ENCODE results near the gene KCNA3.

- TF ChIP-seq CTCF (conservative IDR thresholded peaks at IDR 0.05; ENCODE audit: low read depth, low read length), result no peak
- no peak for TF ChIP-seq POLR2A (IDR thresholded peaks at IDR 0.05; ENCODE audit: low read depth, low read length)
- no peak for TF ChIP-seq SMC3 (IDR thresholded peaks at IDR 0.05; ENCODE audit: low read depth, low read length)
- TF ChIP-seq MAFK (IDR thresholded peaks at IDR 0.05; ENCODE audit: low read depth, low read length), result no peak
- no peak for TF ChIP-seq BHLHE40 (IDR thresholded peaks at IDR 0.05; ENCODE audit: low read depth, low read length)
- TF ChIP-seq RAD21 (IDR thresholded peaks at IDR 0.05; ENCODE audit: low read length), result no peak
- no peak for TF ChIP-seq RFX5 (IDR thresholded peaks at IDR 0.05; ENCODE audit: low read depth, low read length)
- no peak for TF ChIP-seq NFE2L2 (IDR thresholded peaks at IDR 0.05; ENCODE audit: low read depth, low read length)
- TF ChIP-seq USF2 (IDR thresholded peaks at IDR 0.05; ENCODE audit: low read depth, low read length), result no peak
- no peak for TF ChIP-seq RCOR1 (IDR thresholded peaks at IDR 0.05; ENCODE audit: insufficient replicate concordance, low read length)
- no peak for TF ChIP-seq MXI1 (IDR thresholded peaks at IDR 0.05; ENCODE audit: borderline replicate concordance, low read depth, low read length)
- no peak for TF ChIP-seq MAZ (IDR thresholded peaks at IDR 0.05; ENCODE audit: borderline replicate concordance, low read depth, low read length)
- TF ChIP-seq CEBPB (IDR thresholded peaks at IDR 0.05; ENCODE audit: low read depth, low read length), result no peak
- TF ChIP-seq FOS (IDR thresholded peaks at IDR 0.05; ENCODE audit: low read depth, low read length), result no peak
Measured at GRCh38 chr1:110663241-110663640, 11.5 kb downstream of the KCNA3 start.
